Measurements from ENCODE around the gene CFAP46. TPM values are rescaled to one million over a fixed set of nuclear protein-coding genes. Genes with fewer than 3 reads are reported as not detected.

Gene CFAP46
- total and polyA plus RNA-seq, 2 experiments from 2014 or later = 0.20 to 0.22 TPM

DNA sequence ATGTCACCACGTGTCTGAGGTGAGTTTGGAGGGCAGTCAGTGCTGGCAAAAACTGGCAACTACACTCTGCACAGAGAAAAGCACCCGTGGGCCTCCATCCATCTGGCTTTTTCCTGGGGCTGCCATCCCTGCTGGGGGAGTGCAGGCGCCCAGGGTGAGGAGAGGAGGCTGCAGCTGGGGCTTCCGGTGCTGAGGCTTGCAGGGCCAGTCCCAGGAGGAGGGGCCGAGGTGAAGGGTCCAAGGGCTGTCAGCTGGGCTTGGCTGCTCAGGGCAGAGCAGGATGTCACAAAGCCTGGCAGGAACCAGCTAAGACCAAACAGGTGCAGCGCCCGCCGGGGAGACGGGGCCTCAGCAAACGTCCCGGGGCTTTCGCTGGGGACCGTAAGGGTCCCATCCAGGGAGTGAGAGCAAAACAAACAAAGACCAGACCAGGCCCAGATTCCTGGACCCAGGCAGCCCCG is 77.2 kb downstream of the CFAP46 start:
- Histone ChIP-seq H3K9me2 (ENCODE audit: insufficient read depth) (no peaks in the 10 kb centered on the region), H3K36me3 (ENCODE audit: low read depth) (no peaks in the 10 kb centered on the region), H3K79me2 (ENCODE audit: insufficient read depth) (no peaks in the 10 kb centered on the region), H3K4me3 (no peak overlapping the region), H3K27ac (no peak overlapping the region), H3K27me3 (replicated peaks; ENCODE audit: insufficient read depth) (peaks cover 24% of the 10 kb centered on the region), H2AFZ (no peak overlapping the region), H3F3A (ENCODE audit: insufficient read depth) (no peaks in the 10 kb centered on the region), H3K9ac (no peak overlapping the region), H4K20me1 (ENCODE audit: insufficient read depth) (no peaks in the 10 kb centered on the region), H3K9me3 (ENCODE audit: low read depth) (no peaks in the 10 kb centered on the region), H3K4me1 (ENCODE audit: insufficient read depth) (no peaks in the 10 kb centered on the region), H3K4me2 (ENCODE audit: unreplicated experiment) (no peak overlapping the region)
- TF ChIP-seq EZH2phosphoT487 (IDR thresholded peaks at IDR 0.05; ENCODE audit: insufficient read depth, low read depth) (no peak), EZH2 (IDR thresholded peaks at IDR 0.05; ENCODE audit: insufficient read depth, poor library complexity, severe bottlenecking) (no peak)
- in situ Hi-C loops (cut with MboI) = no loop called here
- no peak for DNase-seq
- 34 to 39% methylated on average over 13 to 14 of the region's 14 CpGs for WGBS, 2 experiments (ENCODE audit: low coverage in 1 of 2, low lambda C conversion rate in 2 of 2, missing lambda C conversion rate in 2 of 2)

DNA sequence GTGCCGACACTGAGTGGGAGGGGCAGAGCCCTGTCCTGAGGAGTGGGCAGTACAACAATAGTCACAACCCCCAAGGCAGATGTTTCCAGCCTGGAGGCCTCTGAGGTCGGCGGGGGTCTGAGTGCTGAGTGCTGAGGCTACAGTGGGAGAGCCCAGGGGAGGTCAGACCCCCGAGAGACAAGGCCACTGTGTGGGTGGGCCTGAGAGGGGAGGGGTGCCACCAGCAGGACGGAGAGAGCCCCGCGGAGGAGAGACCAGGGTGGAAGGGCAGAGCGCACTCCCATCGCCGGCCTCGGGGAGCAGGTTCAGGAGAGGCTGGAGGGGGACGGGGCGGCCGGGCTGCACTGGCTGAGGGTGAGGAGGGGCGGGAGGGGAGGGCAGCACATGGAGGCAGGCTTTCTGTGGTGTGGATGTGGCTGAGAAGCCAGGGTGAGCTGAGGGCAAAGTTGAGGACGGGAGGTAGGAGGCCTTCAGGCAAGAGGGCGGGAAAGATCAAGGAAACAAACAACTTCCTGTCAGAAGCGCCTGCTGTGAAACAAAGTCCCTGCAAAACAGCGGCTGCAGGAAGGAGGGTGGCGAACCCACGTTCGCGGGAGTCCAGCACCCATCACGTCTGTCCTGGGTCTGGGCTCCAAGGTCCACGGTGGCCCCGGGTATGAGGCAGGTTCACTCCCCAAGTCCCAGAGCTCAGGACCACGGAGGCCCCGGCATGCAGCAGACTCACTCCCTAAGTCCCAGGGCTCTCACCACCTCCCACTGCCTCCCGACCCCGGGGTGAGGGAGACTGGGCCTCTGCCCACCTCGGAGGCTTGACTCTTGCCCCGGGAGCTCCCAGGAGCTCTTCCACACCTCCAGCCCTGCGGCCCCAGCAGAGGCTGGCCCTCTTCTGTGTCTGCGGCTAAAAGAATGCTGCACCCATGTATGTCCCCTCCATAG is 79.6 kb downstream of the CFAP46 start:
- 29 to 31% methylated on average over 29 to 34 of the region's 34 CpGs for WGBS, 2 experiments (ENCODE audit: low coverage in 1 of 2, low lambda C conversion rate in 2 of 2, missing lambda C conversion rate in 2 of 2)
- in situ Hi-C loops (cut with MboI) = no loop called here
- Histone ChIP-seq H3K9me3 (ENCODE audit: low read depth) (no peaks in the 10 kb centered on the region), H3K27me3 (replicated peaks; ENCODE audit: insufficient read depth) (peaks cover 22% of the 10 kb centered on the region), H3F3A (ENCODE audit: insufficient read depth) (no peaks in the 10 kb centered on the region), H3K79me2 (ENCODE audit: insufficient read depth) (no peaks in the 10 kb centered on the region), H3K4me3 (no peak overlapping the region), H2AFZ (no peak overlapping the region), H3K4me2 (ENCODE audit: unreplicated experiment) (no peak overlapping the region), H3K9me2 (ENCODE audit: insufficient read depth) (no peaks in the 10 kb centered on the region), H3K9ac (no peak overlapping the region), H4K20me1 (ENCODE audit: insufficient read depth) (no peaks in the 10 kb centered on the region), H3K27ac (no peak overlapping the region), H3K36me3 (ENCODE audit: low read depth) (no peaks in the 10 kb centered on the region), H3K4me1 (ENCODE audit: insufficient read depth) (no peaks in the 10 kb centered on the region)
- TF ChIP-seq EZH2phosphoT487 (IDR thresholded peaks at IDR 0.05; ENCODE audit: insufficient read depth, low read depth) = no peak
- no peak for TF ChIP-seq EZH2 (IDR thresholded peaks at IDR 0.05; ENCODE audit: insufficient read depth, poor library complexity, severe bottlenecking)
- DNase-seq = no peak

DNA sequence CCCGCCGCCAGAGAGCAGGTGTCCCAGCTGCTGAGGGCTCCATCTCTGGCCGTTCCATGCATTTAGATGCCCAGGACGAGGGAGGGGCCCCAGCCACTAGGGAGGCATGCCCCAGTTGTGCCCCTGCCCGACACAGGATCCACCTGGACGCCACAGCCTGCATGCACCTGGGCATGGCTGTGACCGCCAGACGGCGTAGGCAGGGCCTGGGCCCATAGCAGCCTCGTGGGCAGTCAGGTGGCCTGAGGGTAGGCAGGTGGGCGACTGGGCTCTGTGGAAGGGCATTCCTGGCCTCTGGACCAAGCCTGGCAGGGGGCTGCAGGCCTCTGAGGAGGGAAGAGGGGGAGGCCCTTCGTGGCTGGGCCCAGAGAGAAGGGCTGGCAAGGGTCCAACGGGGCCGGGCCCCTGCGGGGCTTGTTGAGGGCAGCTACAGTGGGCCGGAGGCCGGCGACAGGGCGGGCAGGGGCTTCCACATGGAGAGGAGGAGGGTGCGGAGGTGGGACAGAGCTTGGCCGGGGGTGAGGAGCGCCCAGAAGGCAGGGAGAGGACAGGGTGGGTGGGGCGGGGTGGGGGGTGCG is 80.4 kb downstream of the CFAP46 start:
- Histone ChIP-seq H3F3A (ENCODE audit: insufficient read depth) (no peaks in the 10 kb centered on the region), H3K4me1 (ENCODE audit: insufficient read depth) (no peaks in the 10 kb centered on the region), H3K9me2 (ENCODE audit: insufficient read depth) (no peaks in the 10 kb centered on the region), H3K4me2 (ENCODE audit: unreplicated experiment) (no peak overlapping the region), H3K9me3 (ENCODE audit: low read depth) (no peaks in the 10 kb centered on the region), H2AFZ (no peak overlapping the region), H4K20me1 (ENCODE audit: insufficient read depth) (no peaks in the 10 kb centered on the region), H3K27me3 (replicated peaks; ENCODE audit: insufficient read depth) (peaks cover 22% of the 10 kb centered on the region), H3K4me3 (no peak overlapping the region), H3K9ac (no peak overlapping the region), H3K36me3 (ENCODE audit: low read depth) (no peaks in the 10 kb centered on the region), H3K27ac (no peak overlapping the region), H3K79me2 (ENCODE audit: insufficient read depth) (no peaks in the 10 kb centered on the region)
- TF ChIP-seq EZH2phosphoT487 (IDR thresholded peaks at IDR 0.05; ENCODE audit: insufficient read depth, low read depth) (no peak), EZH2 (IDR thresholded peaks at IDR 0.05; ENCODE audit: insufficient read depth, poor library complexity, severe bottlenecking) (no peak)
- 30 to 53% methylated on average over 8 to 24 of the region's 24 CpGs for WGBS, 2 experiments (ENCODE audit: low coverage in 1 of 2, low lambda C conversion rate in 2 of 2, missing lambda C conversion rate in 2 of 2)
- in situ Hi-C loops (cut with MboI) = no loop called here
- DNase-seq = no peak

DNA sequence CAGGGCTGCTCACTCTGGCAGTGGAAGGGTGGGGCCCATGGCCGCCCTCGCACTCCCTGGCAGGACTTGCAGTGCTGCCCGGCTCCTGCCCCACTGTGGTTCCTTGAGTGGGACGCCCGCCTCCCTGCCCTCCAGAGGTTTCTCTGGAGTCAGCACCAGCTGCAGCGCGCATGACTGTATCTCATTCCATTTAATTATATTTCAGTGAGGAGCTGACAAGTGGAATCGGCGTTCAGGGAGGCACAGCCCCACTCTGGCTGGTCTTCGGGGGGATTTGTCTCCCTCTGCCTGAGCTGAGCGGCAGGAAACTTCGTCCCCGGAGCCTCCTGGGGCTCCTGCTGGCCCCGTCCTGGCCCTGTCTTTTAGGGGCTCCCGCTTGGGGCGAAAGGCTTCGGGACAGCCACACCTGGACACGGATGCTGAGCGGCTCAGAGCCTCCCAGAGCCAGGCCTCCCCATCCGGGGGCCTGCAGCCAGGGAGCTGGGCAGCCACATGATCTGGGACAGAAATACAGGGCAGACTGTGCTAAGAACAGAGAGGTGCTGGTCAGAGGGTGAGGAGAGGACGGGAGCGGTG is 81.2 kb downstream of the CFAP46 start:
- H3K27ac ChIP-seq = no peak overlapping the region
- no peak overlapping the region for H2AFZ ChIP-seq
- DNase-seq = peak; percentile 16
- H3K4me1 ChIP-seq (ENCODE audit: insufficient read depth) = no peaks in the 10 kb centered on the region
- H3K9ac ChIP-seq = no peak overlapping the region
- H3K27me3 ChIP-seq (replicated peaks; ENCODE audit: insufficient read depth) = peaks cover 22% of the 10 kb centered on the region
- H3K4me3 ChIP-seq = no peak overlapping the region
- WGBS, 2 experiments (ENCODE audit: low coverage in 1 of 2, low lambda C conversion rate in 2 of 2, missing lambda C conversion rate in 2 of 2) = 23 to 26% methylated on average over 20 to 22 of the region's 22 CpGs
- no peaks in the 10 kb centered on the region for H3K36me3 ChIP-seq (ENCODE audit: low read depth)
- in situ Hi-C loops (cut with MboI) = no loop called here
- H3K4me2 ChIP-seq (ENCODE audit: unreplicated experiment) = no peak overlapping the region
- H3F3A ChIP-seq (ENCODE audit: insufficient read depth) = no peaks in the 10 kb centered on the region
- H3K9me2 ChIP-seq (ENCODE audit: insufficient read depth) = no peaks in the 10 kb centered on the region
- no peaks in the 10 kb centered on the region for H3K79me2 ChIP-seq (ENCODE audit: insufficient read depth)
- TF ChIP-seq EZH2phosphoT487 (IDR thresholded peaks at IDR 0.05; ENCODE audit: insufficient read depth, low read depth) (no peak), EZH2 (IDR thresholded peaks at IDR 0.05; ENCODE audit: insufficient read depth, poor library complexity, severe bottlenecking) (no peak)
- no peaks in the 10 kb centered on the region for H4K20me1 ChIP-seq (ENCODE audit: insufficient read depth)
- no peaks in the 10 kb centered on the region for H3K9me3 ChIP-seq (ENCODE audit: low read depth)

Data from GM23248 (cell line).